Right kidney (tissue), 9 donors: Measurements from ENCODE around the gene MAML2.

Experiments
- DNase-seq: peaks from one replicate; pipeline ENCODE4 v3.0.0-alpha.2; 2016
- long read RNA-seq, 8 donors: transcript quantifications; one replicate each; lab custom pipeline, GENCODE V29; 2026

MAML2 gene
- long read RNA-seq, donor 1, transcript MAML2-202 (4 exons, 3,154 nt), result major isoform, 5 of 14 reads
- long read RNA-seq, donor 1, partial matches to known transcripts, result 9 of 14 reads
- long read RNA-seq, donor 1, other reads (novel, unspliced or antisense), result 0 of 14 reads
- long read RNA-seq, donor 2, partial matches to known transcripts, result 0 of 2 reads
- long read RNA-seq, donor 2, other reads (novel, unspliced or antisense), result 0 of 2 reads
- long read RNA-seq, donor 3, transcript MAML2-202 (4 exons, 3,154 nt), result major isoform, 6 of 13 reads
- long read RNA-seq, donor 3, partial matches to known transcripts, result 7 of 13 reads
- long read RNA-seq, donor 3, other reads (novel, unspliced or antisense), result 0 of 13 reads
- long read RNA-seq, donor 4, full-length matches to known transcripts, result 3 of 14 reads
- long read RNA-seq, donor 4, partial matches to known transcripts, result 11 of 14 reads
- long read RNA-seq, donor 4, other reads (novel, unspliced or antisense), result 0 of 14 reads
- long read RNA-seq, donor 5, partial matches to known transcripts, result 0 of 3 reads
- long read RNA-seq, donor 5, other reads (novel, unspliced or antisense), result 0 of 3 reads
- long read RNA-seq, donor 6, transcript MAML2-202 (4 exons, 3,154 nt), result major isoform, 8 of 8 reads
- long read RNA-seq, donor 6, partial matches to known transcripts, result 0 of 8 reads
- long read RNA-seq, donor 6, other reads (novel, unspliced or antisense), result 0 of 8 reads
- long read RNA-seq, donor 7, transcript MAML2-202 (4 exons, 3,154 nt), result major isoform, 11 of 69 reads
- long read RNA-seq, donor 7, partial matches to known transcripts, result 58 of 69 reads
- long read RNA-seq, donor 7, other reads (novel, unspliced or antisense), result 0 of 69 reads
- long read RNA-seq, donor 8, transcript MAML2-202 (4 exons, 3,154 nt), result major isoform, 9 of 22 reads
- long read RNA-seq, donor 8, partial matches to known transcripts, result 13 of 22 reads
- long read RNA-seq, donor 8, other reads (novel, unspliced or antisense), result 0 of 22 reads

GRCh38 chr11:96342961-96343711 lies at the start of gene MAML2:
MAML2 (minus strand) TSS chr11:96343195; CDS start chr11:96341895, 1,300 bp downstream.
- DNase-seq, result peak; percentile 91

GRCh38 chr11:96391698-96392307 lies 48.8 kb upstream of the MAML2 start:
- DNase-seq, result no peak

GRCh38 chr11:96390488-96390792 lies 47.4 kb upstream of the MAML2 start:
- DNase-seq, result no peak

- DNase-seq, result peak; percentile 95
These were observed 46.9 kb upstream of the MAML2 start, which contains the start of the genes CCDC82 and JRKL for GRCh38 chr11:96389720-96390487. CCDC82 (minus strand) TSS chr11:96389912; CDS start chr11:96384747, 5,165 bp downstream. JRKL (plus strand) TSS chr11:96390013; CDS start chr11:96390650, 637 bp downstream.

GRCh38 chr11:96388891-96389719 lies 46.1 kb upstream of the MAML2 start:
- no peak for DNase-seq

GRCh38 chr11:96385187-96385586 lies 42.2 kb upstream of the MAML2 start:
- DNase-seq, result no peak

GRCh38 chr11:96384156-96384555 lies 41.2 kb upstream of the MAML2 start:
- DNase-seq, result no peak

GRCh38 chr11:96376796-96377195 lies 33.8 kb upstream of the MAML2 start:
- no peak for DNase-seq

GRCh38 chr11:96373826-96374225 lies 30.8 kb upstream of the MAML2 start:
- DNase-seq, result no peak

- DNase-seq, result no peak
These were observed 24.3 kb upstream of the MAML2 start for GRCh38 chr11:96367342-96367741.

GRCh38 chr11:96366024-96366423 lies 23.0 kb upstream of the MAML2 start:
- no peak for DNase-seq

- DNase-seq, result no peak
These were observed 22.5 kb upstream of the MAML2 start for GRCh38 chr11:96365493-96365892.

GRCh38 chr11:96361778-96362177 lies 18.8 kb upstream of the MAML2 start:
- no peak for DNase-seq

- no peak for DNase-seq
These were observed 15.3 kb upstream of the MAML2 start for GRCh38 chr11:96358321-96358720.

GRCh38 chr11:96357794-96358193 lies 14.8 kb upstream of the MAML2 start:
- no peak for DNase-seq

GRCh38 chr11:96356848-96357247 lies 13.9 kb upstream of the MAML2 start:
- no peak for DNase-seq

GRCh38 chr11:96342014-96342960 lies 708 bp downstream of the MAML2 start:
- DNase-seq, result peak; percentile 44

GRCh38 chr11:96341211-96342013 lies 1.6 kb downstream of the MAML2 start:
- DNase-seq, result peak; percentile 46
